GM19025 (cell line): Measurements from ENCODE around the gene SH2D4B.

Experiments
- ATAC-seq: cut with Tn5 transposase; IDR thresholded peaks from one replicate; pipeline ENCODE4 v1.9.1; 2021; ENCODE audit warnings: mild to moderate bottlenecking, low read depth, moderate library complexity; ENCODE audit not compliant: unreplicated experiment

SH2D4B gene

GRCh38 chr10:80582286-80582960, 44.7 kb downstream of the SH2D4B start:
- ATAC-seq, result no peak

GRCh38 chr10:80583685-80584084, 46.0 kb downstream of the SH2D4B start:
- no peak for ATAC-seq

DNA sequence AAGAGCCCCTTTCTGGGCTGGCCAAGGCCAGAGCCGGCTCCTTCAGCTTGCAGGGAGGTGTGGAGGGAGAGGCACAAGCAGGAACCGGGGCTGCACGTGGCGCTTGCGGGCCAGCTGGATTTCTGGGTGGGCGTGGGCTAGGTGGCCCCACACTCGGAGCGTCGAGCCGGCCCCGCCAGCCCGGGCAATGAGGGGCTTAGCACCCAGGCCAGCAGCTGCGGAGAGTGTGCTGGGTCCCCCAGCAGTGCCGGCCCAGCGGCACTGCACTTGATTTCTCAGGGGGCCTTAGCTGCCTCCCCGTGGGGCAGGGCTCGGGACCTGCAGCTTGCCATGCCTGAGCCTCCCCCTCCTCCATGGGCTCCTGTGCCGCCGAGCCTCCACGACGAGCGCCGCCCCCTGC, 48.1 kb downstream of the SH2D4B start:
- no peak for ATAC-seq

DNA sequence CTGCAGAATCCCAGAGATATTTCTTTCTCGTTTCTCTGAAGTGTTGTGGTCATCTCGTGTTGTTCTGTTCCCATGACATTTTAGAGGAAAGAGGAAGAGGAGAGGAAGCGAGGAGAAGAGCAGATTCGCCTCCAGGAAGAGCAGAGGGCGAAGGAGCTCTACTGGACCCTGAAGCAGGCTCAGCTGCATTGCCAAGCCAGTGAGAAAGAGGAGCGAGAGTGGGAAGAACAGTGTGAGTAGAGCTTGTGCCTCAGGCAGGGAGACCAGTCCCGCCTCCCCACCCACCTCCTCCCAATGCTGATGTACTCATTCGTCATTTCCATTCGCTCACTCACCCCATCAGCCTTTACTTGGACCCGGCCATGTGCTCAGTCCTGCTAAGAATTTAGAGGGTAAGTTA, 50.8 kb downstream of the SH2D4B start:
- no peak for ATAC-seq

DNA sequence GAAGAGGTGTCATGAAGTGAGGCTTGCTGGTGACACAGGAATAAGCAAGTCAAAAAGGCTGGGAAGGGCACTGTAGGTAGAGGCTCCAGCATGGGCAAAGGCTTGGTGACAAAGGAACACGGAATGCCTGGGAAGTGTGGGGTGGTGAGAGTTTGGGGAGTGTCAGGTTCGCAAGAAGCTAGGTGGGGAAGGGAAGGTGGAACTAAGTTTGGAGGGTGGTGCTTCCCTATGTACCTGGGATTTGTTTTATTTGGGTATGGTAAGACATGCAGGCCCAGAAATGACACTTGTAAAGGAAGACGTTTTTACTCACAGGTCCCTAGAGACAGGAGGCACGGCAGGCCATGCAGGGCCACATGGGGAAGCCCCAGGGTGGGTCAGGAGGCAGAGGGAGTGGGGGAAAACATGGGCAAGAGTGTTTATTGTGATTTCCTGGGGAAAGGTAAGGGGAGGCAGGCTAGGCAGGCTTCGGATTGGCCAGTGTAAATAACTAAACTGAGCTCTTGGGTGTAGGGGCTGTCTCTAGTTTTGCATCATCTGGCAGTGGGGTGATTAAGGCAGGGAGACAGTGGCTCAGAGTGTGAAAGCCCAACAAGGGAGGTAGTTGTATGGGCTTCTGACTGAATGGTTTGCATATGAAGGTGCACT, 52.1 kb downstream of the SH2D4B start:
- peak; percentile 91 for ATAC-seq

GRCh38 chr10:80590585-80591125, 53.0 kb downstream of the SH2D4B start:
- ATAC-seq, result peak; percentile 1

DNA sequence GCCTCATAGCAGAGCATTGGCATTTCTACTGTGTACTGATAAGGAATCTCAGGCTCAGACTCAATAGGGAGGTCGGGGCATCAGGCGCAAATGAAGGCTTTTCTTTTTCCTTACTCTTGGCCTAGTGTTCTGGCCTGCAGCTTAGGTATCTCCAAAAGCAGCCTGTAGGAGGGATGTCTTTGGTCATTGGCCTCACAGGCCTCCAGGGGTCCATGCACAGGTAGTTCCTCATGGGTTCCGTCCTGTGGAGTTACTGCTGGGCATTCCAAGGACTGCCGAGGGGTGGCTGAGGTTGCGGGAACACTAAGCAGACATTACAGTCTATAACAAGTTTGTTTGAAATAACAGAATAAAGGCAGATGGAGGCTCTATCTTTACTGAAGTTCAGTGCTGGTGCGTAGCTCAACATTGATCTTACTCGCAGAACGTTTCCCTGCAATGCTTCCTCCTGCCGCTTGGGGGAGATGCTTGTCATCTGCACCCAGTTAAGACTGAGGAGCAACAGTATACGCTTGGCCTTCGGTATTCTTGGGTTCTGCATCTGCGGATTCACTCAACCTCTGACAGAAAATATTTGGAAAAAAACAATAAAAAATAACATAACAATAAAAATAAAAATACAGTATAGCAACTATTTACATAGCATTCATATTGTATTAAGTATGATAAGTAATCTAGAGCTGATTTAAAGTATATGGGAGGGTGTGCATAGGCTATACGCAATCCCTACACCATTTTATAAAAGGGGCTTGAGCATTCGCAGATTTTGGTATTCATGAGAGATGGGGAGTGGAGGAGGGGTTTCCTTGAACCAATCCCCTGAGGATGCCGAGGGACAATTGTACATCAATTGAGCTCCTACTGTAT, 58.9 kb downstream of the SH2D4B start:
- no peak for ATAC-seq

GRCh38 chr10:80598084-80598798, 60.5 kb downstream of the SH2D4B start:
- ATAC-seq, result no peak

- ATAC-seq, result no peak
These were observed 61.2 kb downstream of the SH2D4B start for GRCh38 chr10:80598951-80599350.

DNA sequence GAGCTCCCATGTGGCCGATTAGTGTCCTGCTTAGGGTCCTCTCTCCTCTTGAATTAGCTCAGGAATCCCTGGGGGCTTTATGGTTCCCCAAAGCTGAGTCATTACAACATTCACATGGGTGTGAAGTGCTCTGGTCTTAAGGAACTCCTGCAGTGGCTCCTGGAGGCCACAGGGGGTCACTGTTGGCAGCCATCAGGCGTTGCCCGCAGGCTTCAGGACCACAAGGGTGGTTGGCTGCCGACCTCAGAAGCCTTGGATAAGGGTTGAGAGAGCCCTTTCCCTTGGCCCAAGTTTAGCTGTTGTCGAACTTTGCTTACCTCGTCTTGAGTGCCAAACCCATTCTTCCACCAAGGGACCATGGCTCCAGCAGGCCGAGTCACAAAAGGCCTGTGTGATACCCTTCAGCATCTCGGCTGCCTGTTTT, 61.7 kb downstream of the SH2D4B start:
- ATAC-seq, result peak; percentile 76

DNA sequence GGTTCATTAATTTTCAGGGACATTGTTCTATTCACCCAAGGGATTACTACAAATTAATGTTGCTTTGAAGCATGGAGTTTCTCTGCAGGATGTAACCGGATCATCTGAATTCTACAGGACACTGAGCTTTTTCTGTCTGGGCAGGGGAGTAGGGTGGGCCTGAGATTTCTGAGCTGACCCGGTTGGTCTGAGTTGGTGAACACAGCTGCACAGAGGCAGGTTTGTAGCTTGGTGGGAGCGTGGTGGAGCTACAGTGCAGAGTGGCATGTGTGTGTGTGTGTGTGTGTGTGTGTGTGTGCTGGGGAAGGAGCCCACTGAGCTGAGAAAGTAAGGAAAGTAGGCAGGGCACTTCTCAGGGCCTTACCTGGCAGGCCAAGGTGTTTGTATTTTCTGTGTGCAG, 62.6 kb downstream of the SH2D4B start:
- no peak for ATAC-seq

GRCh38 chr10:80602881-80603280, 65.2 kb downstream of the SH2D4B start:
- no peak for ATAC-seq

- ATAC-seq, result no peak
These were observed 65.8 kb downstream of the SH2D4B start for GRCh38 chr10:80603516-80603915.

- ATAC-seq, result no peak
These were observed 71.0 kb downstream of the SH2D4B start for GRCh38 chr10:80608706-80609105.

GRCh38 chr10:80609331-80609730, 71.6 kb downstream of the SH2D4B start:
- ATAC-seq, result no peak

GRCh38 chr10:80611481-80612185, 73.9 kb downstream of the SH2D4B start:
- ATAC-seq, result no peak

DNA sequence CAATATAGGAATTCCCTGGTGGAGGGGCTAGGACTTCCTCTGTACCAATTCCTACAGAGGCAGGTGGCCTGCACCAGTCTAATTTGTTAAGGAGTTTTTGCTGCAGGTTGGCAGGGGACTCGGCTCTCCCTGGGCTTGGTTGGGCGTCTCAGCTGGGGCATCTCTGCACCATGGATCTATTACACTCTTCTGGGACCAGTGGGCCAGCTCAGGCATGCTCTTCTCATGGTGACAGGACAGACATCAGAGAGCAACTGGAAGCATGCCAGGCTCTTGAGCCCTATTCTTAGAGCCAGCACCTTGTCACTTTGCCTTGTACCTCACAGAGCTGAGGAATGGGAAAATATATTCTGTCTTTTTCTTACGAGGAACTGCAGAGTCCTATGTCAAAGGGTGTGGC, 74.6 kb downstream of the SH2D4B start:
- no peak for ATAC-seq

- no peak for ATAC-seq
These were observed 75.9 kb downstream of the SH2D4B start for GRCh38 chr10:80613466-80614170.
